GM23338 (cell line): ENCODE data around the gene RER1. TPM values are rescaled to one million over a fixed set of nuclear protein-coding genes. Genes with fewer than 3 reads are reported as not detected.

Experiments
- ATAC-seq: fragments of 200-7000 bp; cut with Tn5 transposase; 3 replicates; pipeline ENCODE4 v1.9.1; 2020
- DNase-seq: peaks from one replicate; pipeline ENCODE4 v3.0.0-alpha.2; 2015; ENCODE audit warnings: low spot score
- H2AFZ ChIP-seq: fragments of 200-600 bp; sonication (generic); 2 replicates; pipeline ENCODE4 v1.8.0; 2016; ENCODE audit warnings: antibody characterized with exemption, mild to moderate bottlenecking, moderate library complexity
- H3F3A ChIP-seq: fragments of 200-600 bp; sonication (generic); replicated peaks from 2 replicates; pipeline ENCODE4 v1.8.0; 2017; ENCODE audit warnings: antibody characterized with exemption, mixed run types, low read depth
- H3K27ac ChIP-seq: fragments of 200-600 bp; sonication (generic); 2 replicates; pipeline ENCODE4 v1.6.1; 2016; ENCODE audit warnings: low read depth
- H3K27me3 ChIP-seq: fragments of 200-600 bp; sonication (generic); 2 replicates; pipeline ENCODE4 v1.8.0; 2016; ENCODE audit warnings: mild to moderate bottlenecking, mixed run types, moderate library complexity; ENCODE audit not compliant: insufficient read depth
- H3K36me3 ChIP-seq: fragments of 200-600 bp; sonication (generic); 2 replicates; pipeline ENCODE4 v1.8.0; 2016; ENCODE audit warnings: mild to moderate bottlenecking; ENCODE audit not compliant: insufficient read depth
- H3K4me1 ChIP-seq: fragments of 200-600 bp; sonication (generic); 2 replicates; pipeline ENCODE4 v1.8.0; 2016; ENCODE audit warnings: mild to moderate bottlenecking, moderate library complexity; ENCODE audit not compliant: insufficient read depth
- H3K4me2 ChIP-seq: fragments of 200-600 bp; sonication (generic); 2 replicates; pipeline ENCODE4 v1.7.1; 2017; ENCODE audit warnings: mixed run types
- H3K4me3 ChIP-seq: fragments of 200-600 bp; sonication (generic); 2 replicates; pipeline ENCODE4 v1.6.1; 2016; ENCODE audit warnings: mixed run types
- H3K79me2 ChIP-seq: fragments of 200-600 bp; sonication (generic); replicated peaks from 2 replicates; pipeline ENCODE4 v1.8.0; 2017; ENCODE audit warnings: mild to moderate bottlenecking; ENCODE audit not compliant: insufficient read depth
- H3K9me2 ChIP-seq: fragments of 200-600 bp; sonication (generic); 2 replicates; pipeline ENCODE4 v1.8.0; 2017; ENCODE audit not compliant: insufficient read depth
- H4K20me1 ChIP-seq: fragments of 200-600 bp; sonication (generic); replicated peaks from 2 replicates; pipeline ENCODE4 v1.8.0; 2017; ENCODE audit warnings: mild to moderate bottlenecking; ENCODE audit not compliant: insufficient read depth
- H3K27ac Mint-ChIP-seq: 2 replicates; pipeline ENCODE4 v1.8.0; 2020; ENCODE audit warnings: inconsistent platforms, mild to moderate bottlenecking, moderate library complexity, mixed read lengths
- H3K27me3 Mint-ChIP-seq: 3 replicates; pipeline ENCODE4 v1.8.0; 2022; ENCODE audit warnings: low read depth, mild to moderate bottlenecking, moderate library complexity, mixed read lengths, inconsistent platforms; ENCODE audit not compliant: insufficient read depth, poor library complexity
- H3K36me3 Mint-ChIP-seq: 3 replicates; pipeline ENCODE4 v1.8.0; 2021; ENCODE audit warnings: low read depth, mild to moderate bottlenecking, inconsistent platforms, moderate library complexity, mixed read lengths
- H3K4me1 Mint-ChIP-seq: 3 replicates; pipeline ENCODE4 v1.8.0; 2020; ENCODE audit warnings: mild to moderate bottlenecking, inconsistent platforms, mixed read lengths
- H3K4me3 Mint-ChIP-seq: 3 replicates; pipeline ENCODE4 v1.8.0; 2021; ENCODE audit warnings: moderate library complexity, mild to moderate bottlenecking, inconsistent platforms, mixed read lengths
- H3K9me3 Mint-ChIP-seq: 3 replicates; pipeline ENCODE4 v1.8.0; 2020; ENCODE audit warnings: moderate library complexity, mild to moderate bottlenecking, inconsistent platforms, mixed read lengths
- EZH2 ChIP-seq: fragments of 200-600 bp; sonication (generic); IDR thresholded peaks from one replicate; pipeline ENCODE4 v1.8.0; 2017; ENCODE audit warnings: antibody characterized with exemption, mild to moderate bottlenecking, low read depth; ENCODE audit not compliant: unreplicated experiment
- NANOG ChIP-seq: IDR thresholded peaks from 2 replicates; pipeline ENCODE4 v1.6.1; 2016; ENCODE audit warnings: antibody characterized with exemption, borderline replicate concordance
- ZNF331 ChIP-seq: fragments of 250-450 bp; sonication (Bioruptor Pico); IDR thresholded peaks from 2 replicates; pipeline ENCODE4 v1.5.0; 2020; ENCODE audit warnings: low read depth, mild to moderate bottlenecking, moderate library complexity
- ZNF462 ChIP-seq: fragments of 250-450 bp; sonication (Bioruptor Pico); IDR thresholded peaks from 2 replicates; pipeline ENCODE4 v1.5.0; 2020; ENCODE audit warnings: mild to moderate bottlenecking, moderate library complexity
- polyA plus RNA-seq: library from polyadenylated mRNA; unstranded; fragments of >200 nt; fragmentation: Nextera tagmentation; extraction: Ambion mirVana; gene quantifications from 2 replicates; pipeline ENCODE4 v1.2.1, GENCODE V29; 2016
- total RNA-seq: library from RNA; depleted of rRNA; stranded (reverse); fragments of >200 nt; shearing (Covaris generic); gene quantifications from 2 replicates; pipeline ENCODE4 v1.2.3, GENCODE V29; 2014
- TF ChIP-seq, protein P1 (sequence below): IDR thresholded peaks from one replicate; pipeline ENCODE4 v1.6.1; 2018; ENCODE audit warnings: antibody characterized with exemption; ENCODE audit not compliant: unreplicated experiment

Gene RER1
- total and polyA plus RNA-seq, 2 experiments from 2014 or later = 58.4 to 99.5 TPM

DNA sequence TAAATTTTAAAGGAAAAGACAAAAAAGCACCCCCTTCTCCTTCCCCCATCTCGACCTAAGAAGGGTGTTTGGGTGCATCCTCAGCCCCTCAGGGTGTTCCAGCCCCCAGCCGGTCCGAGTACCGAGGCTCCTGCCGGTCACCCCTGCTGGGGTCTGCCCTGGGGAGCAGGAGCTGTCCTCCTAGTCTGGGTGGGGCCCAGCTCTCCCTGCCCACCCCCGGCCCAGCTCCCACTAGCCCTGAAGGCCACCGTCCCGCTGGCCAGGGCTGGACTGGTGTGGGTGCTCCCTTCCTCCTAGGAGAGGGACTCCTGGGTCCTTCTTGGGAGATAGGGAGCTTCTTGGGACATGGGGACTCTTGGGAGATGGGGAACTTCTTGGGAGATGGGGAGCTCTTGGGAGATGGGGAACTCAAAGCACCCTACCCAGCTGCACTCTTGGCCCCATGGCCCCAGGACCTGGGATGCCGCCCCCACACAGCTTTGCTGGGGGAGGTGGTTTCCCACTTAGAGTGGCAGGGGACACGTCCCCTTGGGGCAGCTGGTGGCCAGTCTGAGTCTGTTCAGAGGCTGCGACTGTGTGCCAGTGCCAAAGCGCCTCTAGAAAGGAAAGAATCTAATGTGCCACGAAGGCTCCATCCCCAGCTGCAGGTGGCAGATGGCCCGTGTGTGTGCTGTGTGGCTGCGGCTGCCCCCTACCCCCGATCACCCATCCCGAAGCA lies 44.8 kb upstream of the RER1 start:
- ATAC-seq (no peak), DNase-seq (no peak)
- TF ChIP-seq EZH2 = no peak
- no peak for TF ChIP-seq ZNF462 (CRISPR knock-in tag)
- no peak for TF ChIP-seq ZNF331
- TF ChIP-seq, protein P1, sequence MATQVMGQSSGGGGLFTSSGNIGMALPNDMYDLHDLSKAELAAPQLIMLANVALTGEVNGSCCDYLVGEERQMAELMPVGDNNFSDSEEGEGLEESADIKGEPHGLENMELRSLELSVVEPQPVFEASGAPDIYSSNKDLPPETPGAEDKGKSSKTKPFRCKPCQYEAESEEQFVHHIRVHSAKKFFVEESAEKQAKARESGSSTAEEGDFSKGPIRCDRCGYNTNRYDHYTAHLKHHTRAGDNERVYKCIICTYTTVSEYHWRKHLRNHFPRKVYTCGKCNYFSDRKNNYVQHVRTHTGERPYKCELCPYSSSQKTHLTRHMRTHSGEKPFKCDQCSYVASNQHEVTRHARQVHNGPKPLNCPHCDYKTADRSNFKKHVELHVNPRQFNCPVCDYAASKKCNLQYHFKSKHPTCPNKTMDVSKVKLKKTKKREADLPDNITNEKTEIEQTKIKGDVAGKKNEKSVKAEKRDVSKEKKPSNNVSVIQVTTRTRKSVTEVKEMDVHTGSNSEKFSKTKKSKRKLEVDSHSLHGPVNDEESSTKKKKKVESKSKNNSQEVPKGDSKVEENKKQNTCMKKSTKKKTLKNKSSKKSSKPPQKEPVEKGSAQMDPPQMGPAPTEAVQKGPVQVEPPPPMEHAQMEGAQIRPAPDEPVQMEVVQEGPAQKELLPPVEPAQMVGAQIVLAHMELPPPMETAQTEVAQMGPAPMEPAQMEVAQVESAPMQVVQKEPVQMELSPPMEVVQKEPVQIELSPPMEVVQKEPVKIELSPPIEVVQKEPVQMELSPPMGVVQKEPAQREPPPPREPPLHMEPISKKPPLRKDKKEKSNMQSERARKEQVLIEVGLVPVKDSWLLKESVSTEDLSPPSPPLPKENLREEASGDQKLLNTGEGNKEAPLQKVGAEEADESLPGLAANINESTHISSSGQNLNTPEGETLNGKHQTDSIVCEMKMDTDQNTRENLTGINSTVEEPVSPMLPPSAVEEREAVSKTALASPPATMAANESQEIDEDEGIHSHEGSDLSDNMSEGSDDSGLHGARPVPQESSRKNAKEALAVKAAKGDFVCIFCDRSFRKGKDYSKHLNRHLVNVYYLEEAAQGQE = no peak
- TF ChIP-seq NANOG = no peak
- H3K4me1 ChIP-seq = no peaks in the 10 kb centered on the region
- Mint-ChIP-seq H3K9me3 (peaks cover 3% of the 10 kb centered on the region; the same call in 1 of the 3 replicates), H3K36me3 (no peaks in the 10 kb centered on the region; the same call in 2 of the 3 replicates), H3K27ac (no peak overlapping the region), H3K4me1 (peaks cover 5% of the 10 kb centered on the region; the same call in 2 of the 3 replicates), H3K4me3 (no peak overlapping the region), H3K27me3 (peaks cover 8% of the 10 kb centered on the region)
- 0 out of 2 replicates have a peak, but pooled peaks cover 3% of the 10 kb centered on the region for H3F3A ChIP-seq
- H2AFZ ChIP-seq = no peak overlapping the region
- no peaks in the 10 kb centered on the region for H3K27me3 ChIP-seq
- H3K9me2 ChIP-seq = no peaks in the 10 kb centered on the region
- H3K36me3 ChIP-seq = no peaks in the 10 kb centered on the region
- no peaks in the 10 kb centered on the region for H3K79me2 ChIP-seq
- no peaks in the 10 kb centered on the region for H4K20me1 ChIP-seq
- H3K27ac ChIP-seq = no peak overlapping the region
- no peak overlapping the region for H3K4me3 ChIP-seq
- H3K4me2 ChIP-seq = no peak overlapping the region
